DMS79 (cell line): Measurements from ENCODE around the gene FAM120C.

Source experiments
- DNase-seq: peaks from one replicate; lab custom pipeline; 2025; lab: John Stamatoyannopoulos, UW

Gene FAM120C

DNA sequence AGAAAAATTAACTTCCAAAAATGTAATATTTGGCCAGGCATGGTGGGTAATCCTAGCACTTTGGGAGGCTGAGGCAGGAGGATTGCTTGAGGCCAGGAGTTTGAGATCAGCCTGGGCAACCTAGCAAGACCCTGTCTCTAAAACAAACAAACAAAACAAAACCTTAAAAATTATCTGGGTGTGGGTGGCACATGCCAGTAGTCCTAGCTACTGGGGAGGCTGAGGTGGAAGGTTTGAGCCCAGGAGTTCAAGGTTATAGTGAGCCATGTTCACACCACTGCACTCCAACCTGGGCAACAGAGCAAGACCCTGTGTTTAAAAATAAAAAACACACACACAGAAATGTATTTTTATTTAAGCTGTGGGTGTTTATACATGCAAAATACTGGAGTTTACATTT is 12.0 kb downstream of the FAM120C start:
- no peak for DNase-seq

DNA sequence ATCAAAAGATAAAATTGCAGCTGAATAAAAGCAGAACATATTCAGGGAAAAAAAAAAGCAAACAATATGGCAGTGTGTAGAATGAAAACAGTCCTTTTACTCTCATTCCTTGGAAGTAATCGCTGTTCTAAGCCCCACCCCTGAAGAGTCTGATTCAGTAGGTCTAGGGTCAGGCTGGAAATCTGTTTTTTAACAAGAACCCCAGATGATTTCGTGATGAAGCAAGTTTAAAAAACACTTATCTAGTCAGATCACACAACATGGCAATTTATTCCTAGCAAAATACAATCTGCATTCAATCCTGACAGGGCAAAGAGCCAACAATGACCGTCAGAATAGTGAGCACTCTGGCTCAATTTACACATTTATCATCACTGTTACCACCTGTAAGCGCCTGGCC is 16.1 kb downstream of the FAM120C start:
- DNase-seq: no peak

DNA sequence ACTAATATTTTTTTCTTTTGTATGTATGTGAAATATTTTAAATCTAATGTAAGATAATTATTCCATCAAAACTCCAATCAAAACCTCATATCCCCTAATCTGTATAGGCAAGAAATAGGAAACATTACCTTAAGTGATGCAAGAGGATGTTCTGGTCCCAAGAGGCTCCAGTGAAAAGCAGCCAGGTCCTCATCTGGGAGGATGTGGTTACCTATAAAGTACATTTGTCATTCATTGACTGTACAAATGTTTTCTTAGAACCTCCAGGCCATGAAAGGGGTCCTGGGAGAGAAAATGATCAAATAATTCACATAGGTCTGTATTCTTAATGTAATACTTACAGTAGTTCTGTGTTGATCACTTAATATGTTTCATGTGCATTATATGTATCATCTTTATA is 25.5 kb downstream of the FAM120C start:
- no peak for DNase-seq

DNA sequence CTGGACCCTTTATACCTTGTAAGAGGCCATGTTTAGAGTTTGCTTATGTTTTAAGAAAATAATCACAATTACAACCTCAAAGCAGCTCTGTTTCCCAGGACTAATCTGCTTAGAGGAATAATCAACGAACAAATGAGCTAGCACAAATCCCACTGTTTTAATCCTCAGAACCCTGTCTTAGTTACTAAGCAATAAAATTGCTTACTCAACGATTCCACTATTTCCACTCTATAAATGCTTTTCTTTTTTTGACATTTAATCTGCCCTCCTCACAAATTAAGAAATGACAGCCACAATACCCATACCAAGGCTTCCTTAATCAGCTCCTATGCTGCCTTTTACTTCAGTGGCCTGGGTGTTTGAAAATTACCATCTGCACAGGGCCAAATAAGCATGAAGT is 48.8 kb downstream of the FAM120C start:
- no peak for DNase-seq

DNA sequence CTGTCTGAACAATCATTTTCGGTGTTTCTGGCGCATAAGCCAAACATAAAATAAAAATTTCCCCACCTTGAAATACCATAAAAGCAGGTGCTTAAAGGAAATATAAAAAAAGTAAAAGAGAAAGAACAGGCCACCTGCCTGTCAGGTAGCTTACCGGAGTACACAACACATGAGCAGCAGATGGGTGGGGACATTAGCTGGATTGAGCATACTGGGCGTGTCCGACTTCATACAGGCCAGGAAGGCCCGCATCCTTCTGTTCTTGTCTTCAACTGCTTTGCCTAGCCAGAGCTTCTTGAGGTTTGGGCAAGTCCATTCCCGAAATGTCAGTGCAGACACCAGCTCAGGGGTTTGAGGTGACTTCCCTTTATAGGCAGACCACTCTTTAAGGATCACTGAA is 66.7 kb downstream of the FAM120C start:
- DNase-seq: no peak

DNA sequence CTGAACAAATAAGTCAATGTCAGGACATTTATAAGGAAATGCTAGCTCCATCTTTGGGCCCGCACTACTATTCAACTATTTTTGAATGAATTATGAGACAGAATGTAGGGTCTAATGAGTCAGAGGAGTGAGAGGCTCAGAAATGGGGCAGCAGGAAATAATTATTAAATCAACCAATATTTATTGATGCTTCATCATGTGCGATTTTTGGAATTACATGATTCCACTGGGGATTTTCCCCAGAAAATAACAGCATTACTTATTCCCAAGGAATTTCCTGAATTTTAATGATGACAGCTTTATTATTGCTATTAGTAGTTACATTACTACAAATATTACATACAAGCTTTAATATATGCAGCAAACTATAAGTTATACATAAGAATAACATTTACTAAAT is 89.5 kb downstream of the FAM120C start:
- DNase-seq: no peak

DNA sequence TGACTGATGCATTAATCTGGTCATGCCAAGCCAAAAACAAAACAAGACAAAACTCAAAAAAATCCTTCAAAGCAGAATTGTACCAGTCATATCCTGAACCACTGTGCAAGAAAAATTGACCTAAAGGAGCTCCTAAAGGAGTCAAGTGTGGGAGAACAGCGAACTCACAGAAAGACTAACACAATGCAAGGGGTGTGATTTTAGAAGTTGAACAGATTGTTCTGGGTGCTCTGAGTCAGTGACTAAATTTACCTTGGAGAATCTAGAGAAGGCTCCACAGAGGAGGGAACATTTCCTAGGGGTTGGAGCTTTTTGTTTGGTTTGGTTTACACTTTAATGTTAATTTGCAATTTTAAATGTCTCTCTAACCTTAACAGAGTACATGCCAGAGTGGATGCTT is 89.9 kb downstream of the FAM120C start:
- DNase-seq: no peak

DNA sequence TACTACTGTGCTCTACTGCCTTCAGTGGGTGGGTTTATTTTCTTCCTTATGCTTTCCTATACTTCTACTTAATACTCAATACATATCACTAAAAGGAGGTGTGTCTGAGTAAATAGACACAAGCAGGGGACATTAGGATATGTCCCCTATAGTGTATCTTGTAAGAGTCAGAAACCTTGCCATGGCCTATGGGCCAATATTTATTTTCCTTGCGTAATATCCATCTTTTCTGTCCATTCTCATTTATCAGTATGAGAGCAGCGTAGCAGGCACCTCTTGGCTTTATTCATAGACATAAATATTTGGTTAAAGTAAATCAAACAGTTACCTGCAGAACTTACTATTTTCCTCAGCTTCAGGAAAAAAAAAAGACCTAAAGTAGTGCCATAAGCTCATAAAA is 92.2 kb downstream of the FAM120C start:
- no peak for DNase-seq

DNA sequence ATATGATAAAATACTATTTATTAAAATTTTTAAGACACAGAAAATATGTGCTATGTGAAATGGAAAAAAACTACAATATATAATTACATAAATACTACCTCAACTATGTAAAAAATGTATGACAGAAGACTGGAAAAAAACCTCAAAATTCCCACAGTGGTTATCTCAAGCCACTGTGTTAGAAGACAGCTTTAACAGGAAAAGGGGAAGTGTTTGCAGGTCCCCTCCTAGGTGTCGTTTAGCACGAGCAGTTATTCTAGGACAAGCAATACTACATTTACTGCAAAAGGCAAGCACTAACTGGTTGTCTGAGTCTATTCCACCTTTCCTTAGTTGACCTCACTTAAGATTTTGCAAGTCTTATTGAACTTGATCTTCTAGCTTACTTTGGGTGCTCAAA is 93.9 kb downstream of the FAM120C start:
- no peak for DNase-seq

DNA sequence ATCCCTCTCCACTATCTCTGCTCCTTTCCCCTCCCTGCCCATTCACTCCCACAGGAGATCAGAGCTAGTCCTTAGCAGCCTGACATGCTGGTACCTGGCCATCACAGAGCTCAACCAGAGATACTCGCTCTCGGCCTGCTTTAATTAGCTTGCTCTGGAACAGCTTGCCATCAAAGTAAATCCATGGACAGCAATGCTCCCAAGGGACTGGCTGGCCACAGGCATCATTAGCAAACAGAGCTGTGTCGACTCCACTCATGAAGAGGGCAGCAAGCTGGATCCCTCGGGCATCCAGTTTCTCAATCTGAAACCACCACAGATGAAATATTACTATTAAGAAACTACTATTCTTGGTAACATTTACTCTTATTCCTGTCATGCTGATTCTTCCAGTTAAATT is 95.4 kb downstream of the FAM120C start:
- no peak for DNase-seq

DNA sequence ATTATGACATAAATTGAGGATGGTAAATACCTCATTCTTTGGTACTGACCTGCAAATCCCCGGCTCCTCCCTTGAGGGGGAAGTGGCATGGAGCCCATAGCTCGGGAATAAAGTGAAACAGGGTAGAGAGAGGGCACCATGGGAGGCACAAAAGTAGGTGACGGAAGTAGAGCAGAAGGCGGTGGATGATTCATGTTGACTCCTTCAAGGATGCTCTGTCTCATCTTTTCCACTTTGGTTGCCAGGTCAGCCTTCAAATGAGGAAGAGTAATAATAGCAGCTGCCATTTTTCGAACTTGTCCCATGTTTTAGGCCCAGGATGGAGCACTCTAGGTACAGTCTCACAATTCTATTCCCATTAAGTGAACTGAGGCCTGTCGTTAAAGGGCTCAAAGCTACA is 97.4 kb downstream of the FAM120C start:
- DNase-seq: no peak

DNA sequence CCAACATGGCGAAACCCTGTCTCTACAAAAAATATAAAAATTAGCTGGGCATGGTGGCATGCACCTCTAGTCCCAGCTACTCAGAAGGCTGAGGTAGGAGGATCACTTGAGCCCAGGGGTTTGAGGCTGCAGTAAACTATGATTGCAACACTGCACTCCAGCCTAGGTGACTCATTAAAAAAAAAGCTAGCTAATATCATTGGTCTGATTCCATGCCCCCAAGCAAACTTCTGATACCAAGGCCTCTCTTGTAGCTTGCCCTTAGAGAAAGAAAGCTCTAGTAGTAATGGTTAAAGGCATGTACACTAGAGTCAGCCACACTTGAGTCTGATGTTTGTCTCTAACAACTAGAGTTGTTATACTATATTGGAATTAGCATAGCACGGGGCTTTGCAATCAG is 106.2 kb downstream of the FAM120C start:
- no peak for DNase-seq

DNA sequence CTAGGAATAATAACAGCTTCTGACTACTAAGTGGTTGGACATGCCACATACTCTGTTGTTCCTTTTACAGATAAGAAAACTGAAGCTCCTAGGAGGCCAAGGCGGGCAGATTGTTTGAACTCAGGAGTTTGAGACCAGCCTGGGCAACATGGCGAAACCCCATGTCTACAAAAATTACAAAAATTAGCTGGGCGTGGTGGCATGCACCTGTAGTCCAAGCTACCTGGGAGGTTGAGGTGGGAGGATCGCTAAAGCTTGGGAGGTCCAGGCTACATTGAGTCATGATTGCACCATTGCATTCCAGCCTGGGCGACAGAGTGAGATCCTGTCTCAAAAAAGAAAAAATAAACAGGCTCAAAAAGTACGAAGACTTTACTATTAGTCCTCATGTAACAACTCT is 108.2 kb downstream of the FAM120C start:
- no peak for DNase-seq

DNA sequence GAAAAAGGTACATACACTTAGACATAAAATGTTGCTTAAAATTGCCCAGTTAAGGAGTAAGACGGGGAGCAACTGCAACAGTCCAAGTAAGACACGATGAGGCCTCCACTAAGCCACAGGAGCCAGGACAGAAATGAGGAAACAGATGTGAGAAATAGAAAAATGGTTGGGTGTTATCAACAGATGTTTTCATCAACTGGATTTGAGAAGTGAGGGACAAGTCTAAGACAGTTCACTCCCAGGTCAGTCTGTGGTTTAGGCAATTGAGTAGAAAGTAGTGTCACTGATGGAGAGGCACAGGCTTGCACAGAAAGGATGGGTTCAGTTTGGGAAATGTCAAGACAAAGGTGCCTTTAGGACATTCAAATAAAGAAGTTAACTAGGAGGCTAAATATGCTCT is 115.3 kb downstream of the FAM120C start:
- DNase-seq: no peak

DNA sequence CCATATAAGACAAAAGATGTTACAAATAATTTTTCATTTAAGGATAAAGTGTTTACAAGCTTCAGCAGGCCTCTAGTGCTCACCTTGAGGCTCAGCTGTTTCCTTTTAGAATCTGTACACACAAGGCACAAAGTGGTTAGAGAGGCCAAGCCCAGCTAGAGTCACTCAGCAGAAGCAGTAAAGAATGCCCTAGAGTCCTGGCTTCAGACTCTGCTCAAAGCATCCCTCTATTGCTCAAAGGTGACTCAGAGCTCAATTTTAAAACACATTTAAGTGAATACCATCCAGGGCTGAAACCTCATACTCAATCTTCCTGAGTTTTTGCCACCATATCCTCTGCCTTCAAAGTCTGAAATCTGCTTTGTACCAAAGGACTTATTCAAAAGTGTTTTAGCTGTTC is 116.2 kb downstream of the FAM120C start:
- no peak for DNase-seq

DNA sequence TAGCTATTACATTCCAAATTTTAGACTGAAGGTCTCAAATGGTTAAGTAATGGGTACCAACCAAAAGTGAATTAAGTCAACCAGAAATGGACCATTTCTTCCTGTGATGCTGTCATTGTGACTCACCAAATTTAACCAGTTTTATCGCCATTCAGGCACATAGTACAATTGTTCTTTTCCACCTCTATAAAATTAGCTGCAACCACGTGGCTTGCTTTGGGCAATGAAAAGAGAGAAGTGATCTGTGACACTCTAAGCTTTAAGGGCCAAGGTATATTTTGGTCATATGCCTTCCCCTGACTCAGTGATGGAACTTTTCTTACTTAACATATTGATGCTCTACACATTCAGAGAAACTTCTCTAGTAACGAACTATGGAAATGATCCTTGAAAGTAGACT is 118.5 kb downstream of the FAM120C start:
- no peak for DNase-seq

DNA sequence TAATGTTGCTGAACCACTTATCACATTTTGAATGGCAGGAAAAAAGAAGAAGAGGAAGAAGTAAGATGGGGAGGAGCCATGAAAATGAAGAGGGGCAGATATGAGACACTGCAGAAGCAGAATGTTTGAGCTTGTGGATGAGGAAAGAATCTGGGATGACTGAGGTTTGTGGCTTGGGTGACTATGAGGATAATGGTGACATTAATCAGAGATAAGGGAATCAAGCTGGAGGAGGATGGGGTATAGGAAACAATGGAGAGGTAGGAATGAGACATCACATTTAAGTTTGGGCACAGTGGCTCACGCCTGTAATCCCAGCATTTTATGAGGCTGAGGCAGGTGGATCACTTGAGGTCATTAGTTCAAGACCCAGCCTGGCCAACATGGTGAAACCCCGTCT is 119.7 kb downstream of the FAM120C start:
- DNase-seq: no peak

DNA sequence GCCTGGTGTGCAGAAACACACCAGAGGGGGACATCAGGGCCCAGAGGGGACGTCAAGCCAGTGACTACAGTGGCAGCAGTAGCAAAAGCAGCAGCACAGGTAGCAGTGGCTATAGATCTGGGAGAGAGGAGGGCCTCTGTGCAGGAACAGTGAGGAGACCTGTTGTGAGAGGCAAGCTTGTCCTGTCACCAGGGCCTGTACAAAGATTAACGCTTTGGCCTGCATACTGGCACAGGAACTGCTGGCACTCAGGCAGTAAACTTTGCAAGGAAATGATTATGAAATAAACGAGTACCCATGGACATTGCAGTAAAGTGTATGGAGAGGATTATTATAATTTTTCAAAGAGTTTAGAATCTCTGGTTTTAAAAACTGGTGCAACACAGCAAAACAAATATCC is 133.3 kb downstream of the FAM120C start:
- no peak for DNase-seq

DNA sequence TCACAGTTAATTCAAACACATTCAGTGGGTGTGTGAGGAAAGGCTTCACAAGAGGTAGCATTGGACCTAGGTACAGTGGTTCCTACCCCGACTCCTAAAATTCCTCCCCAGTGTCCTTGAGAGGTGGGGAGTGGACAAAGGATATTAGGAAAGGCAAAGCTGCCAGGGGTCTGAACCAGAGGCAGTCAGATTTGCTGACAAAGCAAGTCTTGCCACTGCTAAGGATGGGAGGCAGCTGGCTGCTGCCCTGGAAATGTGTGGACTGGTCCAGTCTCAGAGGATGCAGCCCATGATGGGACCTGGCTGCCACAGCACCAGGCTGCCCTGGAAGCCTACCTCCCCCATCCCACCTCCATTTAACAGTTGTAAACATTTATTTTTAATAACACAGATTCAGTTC is 134.6 kb downstream of the FAM120C start:
- no peak for DNase-seq

DNA sequence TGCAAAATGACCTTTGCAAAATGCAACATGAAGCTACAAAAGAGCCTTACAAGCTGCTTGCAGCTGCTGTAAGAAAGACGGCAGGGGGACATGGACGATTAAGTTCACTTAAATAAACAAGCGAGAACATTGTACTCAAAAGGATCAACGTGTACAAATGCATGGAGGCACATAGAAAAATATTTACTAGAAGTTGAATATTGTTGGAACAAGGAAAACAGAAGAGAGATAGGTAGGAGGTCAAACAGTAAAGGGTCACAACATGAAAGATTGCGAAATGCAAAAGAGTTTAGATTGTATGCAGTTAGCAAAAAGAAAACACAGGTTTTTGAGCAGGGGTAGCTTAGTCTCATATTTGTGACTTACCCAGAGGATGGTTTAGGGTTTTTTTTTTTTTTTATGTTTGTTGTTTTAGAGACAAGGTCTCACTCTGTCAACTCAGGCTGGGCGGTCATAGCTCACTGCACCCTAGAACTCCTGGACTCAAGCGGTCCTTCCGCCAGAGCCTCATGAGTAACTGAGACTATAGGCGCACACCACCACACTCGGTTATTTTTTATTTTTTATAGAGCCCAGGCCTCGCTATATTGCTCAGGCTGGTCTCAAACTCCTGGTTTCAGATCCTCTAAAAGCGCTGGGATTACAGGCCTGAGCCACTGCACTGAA is 137.4 kb downstream of the FAM120C start:
- DNase-seq: peak; percentile 1

DNA sequence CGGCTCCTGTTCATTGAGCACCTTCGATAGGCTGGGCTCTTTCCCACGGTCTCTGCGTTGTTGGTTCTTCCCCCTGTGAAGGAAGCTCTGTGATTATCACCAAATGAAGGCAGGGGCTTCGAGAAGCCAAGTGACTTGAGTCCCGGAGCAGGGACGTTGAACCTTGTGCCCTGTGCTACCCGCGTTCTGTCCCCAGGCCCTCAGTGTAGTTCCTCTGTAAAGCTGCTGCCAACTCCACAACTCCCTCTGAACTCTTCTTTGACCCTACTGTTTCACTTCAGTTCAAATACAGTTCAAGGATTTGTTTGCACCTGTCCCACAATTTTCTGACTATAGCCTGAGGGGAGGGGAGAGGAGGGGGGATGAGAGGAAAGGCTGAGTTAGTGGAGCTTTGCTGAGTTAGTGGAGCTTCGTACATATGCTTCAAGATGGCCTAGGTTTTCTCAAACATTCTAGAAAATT is 138.1 kb downstream of the FAM120C start:
- DNase-seq: peak; percentile 42

DNA sequence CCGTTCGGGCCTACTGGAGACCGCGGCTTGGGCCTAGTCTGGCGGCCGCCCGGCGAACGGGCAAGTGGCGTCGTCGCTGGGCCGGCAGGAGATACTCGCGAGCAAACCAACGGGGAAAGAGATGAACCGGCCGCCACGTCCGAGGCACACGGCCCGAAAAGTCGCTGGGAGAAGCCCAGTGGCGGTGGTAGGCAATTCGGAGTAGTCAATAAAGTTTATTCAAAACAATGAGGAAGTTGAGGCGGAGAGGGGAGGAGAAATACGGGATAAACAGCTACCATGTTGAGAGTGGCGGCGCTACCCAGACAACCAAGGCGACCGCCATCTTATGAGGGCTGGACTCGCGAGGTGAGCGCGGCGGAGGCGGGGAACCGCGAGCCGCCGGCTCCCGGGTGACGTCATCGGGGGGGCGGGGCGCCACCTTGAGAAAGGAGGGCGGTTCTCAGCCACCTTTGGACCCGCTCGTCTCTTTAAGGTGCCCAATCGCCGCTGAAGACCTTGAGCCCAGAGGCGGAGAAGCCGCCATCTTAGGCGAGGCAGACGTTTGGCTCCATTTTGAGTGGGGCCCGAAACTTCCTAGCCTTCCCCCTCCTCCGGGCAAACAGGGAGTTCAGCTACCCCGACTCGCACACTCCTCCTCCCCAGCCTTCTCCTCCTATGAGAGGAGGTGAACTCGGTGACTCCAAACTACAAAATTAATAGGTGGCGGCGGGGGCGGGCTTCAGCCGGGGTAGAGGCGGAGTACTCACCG is 138.8 kb downstream of the FAM120C start, which contains the start of gene PHF8:
Gene PHF8, minus strand, starts transcription at position 348 of the 751 bp plus-strand sequence. CDS start 1,745 bp downstream, outside the sequence.
- DNase-seq: peak; percentile 90

DNA sequence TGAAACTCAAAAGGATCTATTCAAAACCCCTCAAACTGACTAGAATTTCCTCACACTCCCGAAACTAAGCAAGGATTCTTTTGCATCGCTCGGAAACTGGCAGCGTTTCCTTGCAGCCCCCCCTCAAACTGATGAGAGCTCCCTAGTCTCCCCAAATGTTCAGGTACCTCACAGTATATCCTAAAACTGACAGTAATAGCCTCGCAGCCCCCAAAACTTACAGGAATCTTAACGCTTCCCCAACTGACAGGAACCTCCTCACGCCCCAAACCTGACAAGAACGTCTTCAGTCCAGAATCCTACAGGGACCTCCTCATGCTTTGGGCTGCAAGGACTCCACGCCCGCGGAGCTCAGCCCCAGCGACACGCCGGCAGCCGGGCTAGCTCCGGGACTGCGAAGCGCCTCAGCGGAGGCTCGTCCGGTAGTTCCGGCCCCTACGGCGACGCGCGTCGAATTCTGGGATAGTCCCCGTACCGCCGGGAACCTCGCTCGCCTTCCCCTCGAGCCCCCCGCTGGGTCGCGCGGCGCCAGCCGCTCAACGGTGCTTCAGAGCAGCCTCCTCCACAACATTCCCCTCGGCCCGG is 139.4 kb downstream of the FAM120C start:
- no peak for DNase-seq
